Middle frontal gyrus (tissue), 1 donor: ENCODE results near the gene NSMF.
"Not testable (repeated sequence)": the region's sequence is repeated elsewhere in the genome, so short reads cannot be mapped to it uniquely, and the experiment has no call there.

Experiments
- DNase-seq: peaks from one replicate; pipeline ENCODE4 v3.0.0-alpha.2; 2015; ENCODE audit warnings: low spot score; ENCODE audit errors: extremely low spot score

NSMF gene

GRCh38 chr9:137476856-137477255 is 17.7 kb upstream of the NSMF start:
- no peak for DNase-seq

- DNase-seq = no peak
Observed at GRCh38 chr9:137475666-137476065, 16.5 kb upstream of the NSMF start.

- DNase-seq = no peak
Observed at GRCh38 chr9:137474271-137474670, 15.1 kb upstream of the NSMF start.

GRCh38 chr9:137470785-137471184 is 11.7 kb upstream of the NSMF start:
- DNase-seq = no peak

GRCh38 chr9:137467896-137468295 is 8.8 kb upstream of the NSMF start:
- DNase-seq = no peak

GRCh38 chr9:137467161-137467581 is 8.0 kb upstream of the NSMF start:
- DNase-seq = no peak

- DNase-seq = not testable (repeated sequence)
Observed at GRCh38 chr9:137466389-137467085, 7.4 kb upstream of the NSMF start.

- DNase-seq = no peak
Observed at GRCh38 chr9:137465720-137466388, 6.7 kb upstream of the NSMF start.

- no peak for DNase-seq
Observed at GRCh38 chr9:137465000-137465719, 6.0 kb upstream of the NSMF start.

GRCh38 chr9:137464291-137464999 is 5.3 kb upstream of the NSMF start:
- DNase-seq = no peak

- no peak for DNase-seq
Observed at GRCh38 chr9:137463931-137464290, 4.8 kb upstream of the NSMF start.

- no peak for DNase-seq
Observed at GRCh38 chr9:137462986-137463930, 4.1 kb upstream of the NSMF start.

GRCh38 chr9:137462396-137462985 is 3.4 kb upstream of the NSMF start:
- no peak for DNase-seq

GRCh38 chr9:137461663-137462395 is 2.7 kb upstream of the NSMF start:
- no peak for DNase-seq

- DNase-seq = no peak
Observed at GRCh38 chr9:137461316-137461662, 2.2 kb upstream of the NSMF start.

GRCh38 chr9:137460363-137461315 is 1.5 kb upstream of the NSMF start:
- no peak for DNase-seq

GRCh38 chr9:137459601-137460362 is 648 bp upstream of the NSMF start:
- no peak for DNase-seq
